GM12873 (cell line): ENCODE data around the gene ST7.

ENCODE experiments used
- CTCF ChIP-seq: IDR thresholded peaks from 2 replicates; pipeline ENCODE4 v1.5.1; 2012; ENCODE audit warnings: low read depth, mild to moderate bottlenecking, moderate library complexity, low read length, control low read depth; ENCODE audit not compliant: insufficient read depth; ENCODE audit errors: missing control alignments

ST7 gene

DNA sequence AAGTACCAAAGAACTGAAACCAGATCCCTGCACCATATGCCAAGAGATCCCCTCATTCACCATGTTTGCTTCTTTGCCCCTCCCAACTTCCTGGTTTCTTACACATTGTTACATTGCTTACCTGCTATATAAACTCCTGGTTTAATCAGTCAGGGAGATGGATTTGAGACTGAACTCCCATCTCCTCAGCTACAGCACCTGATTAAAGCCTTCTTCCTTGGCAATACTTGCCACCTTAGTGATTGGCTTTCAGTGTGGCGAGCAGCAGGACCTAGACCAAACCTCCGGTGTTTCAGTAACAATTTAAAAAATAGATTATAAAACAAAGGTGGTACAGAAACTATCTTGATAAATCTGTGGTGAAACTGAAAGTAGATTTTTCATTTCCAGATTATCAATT is 122.6 kb downstream of the ST7 start:
- no peak for TF ChIP-seq CTCF

DNA sequence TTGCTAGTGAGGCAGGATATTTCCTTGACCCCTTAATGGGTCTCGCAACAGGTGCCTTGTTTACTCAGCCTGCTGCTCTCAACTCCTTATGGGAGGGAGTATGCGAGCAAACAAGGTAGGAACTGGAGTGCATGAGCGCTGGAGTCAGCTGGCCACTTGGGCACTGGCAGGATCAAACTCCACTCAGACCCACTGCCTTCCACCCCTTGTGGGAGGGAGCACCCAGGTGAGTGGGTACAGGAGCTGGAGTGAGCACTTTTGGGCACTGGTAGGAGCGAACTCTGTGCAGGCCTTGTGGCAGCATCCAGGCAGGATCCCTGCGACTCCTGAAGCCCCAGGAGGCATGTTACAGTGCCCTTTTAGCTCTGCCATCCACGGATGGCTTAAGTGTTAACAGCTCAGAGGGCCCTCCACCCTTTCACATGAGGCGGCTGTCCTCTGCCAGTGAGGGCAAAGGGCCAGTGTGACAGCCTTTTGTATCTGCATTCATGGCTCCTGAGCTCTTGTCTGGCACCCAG is 123.2 kb downstream of the ST7 start:
- TF ChIP-seq CTCF = no peak

DNA sequence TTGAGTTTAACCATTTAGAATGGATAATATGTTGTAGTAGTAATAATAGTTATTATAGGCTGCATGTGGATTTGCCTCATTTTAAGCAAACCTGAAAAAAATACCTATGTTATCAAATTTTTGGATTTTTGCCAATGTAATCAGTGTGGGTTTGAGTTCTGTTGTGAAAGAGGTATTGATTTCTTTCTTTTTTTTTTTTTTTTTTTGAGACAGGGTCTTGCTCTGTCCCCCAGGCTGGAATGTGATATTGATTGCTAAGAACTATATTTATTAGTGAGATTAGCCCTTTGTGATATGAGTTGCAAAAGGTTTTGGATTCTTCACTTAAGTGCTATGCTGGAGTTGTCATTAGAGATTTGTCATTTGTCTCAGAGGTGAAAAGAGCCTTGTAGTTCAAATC is 124.4 kb downstream of the ST7 start:
- TF ChIP-seq CTCF = no peak

- no peak for TF ChIP-seq CTCF
These were observed 129.3 kb downstream of the ST7 start for GRCh38 chr7:117082647-117083046.

GRCh38 chr7:117083648-117084047 is 130.3 kb downstream of the ST7 start:
- TF ChIP-seq CTCF = no peak

DNA sequence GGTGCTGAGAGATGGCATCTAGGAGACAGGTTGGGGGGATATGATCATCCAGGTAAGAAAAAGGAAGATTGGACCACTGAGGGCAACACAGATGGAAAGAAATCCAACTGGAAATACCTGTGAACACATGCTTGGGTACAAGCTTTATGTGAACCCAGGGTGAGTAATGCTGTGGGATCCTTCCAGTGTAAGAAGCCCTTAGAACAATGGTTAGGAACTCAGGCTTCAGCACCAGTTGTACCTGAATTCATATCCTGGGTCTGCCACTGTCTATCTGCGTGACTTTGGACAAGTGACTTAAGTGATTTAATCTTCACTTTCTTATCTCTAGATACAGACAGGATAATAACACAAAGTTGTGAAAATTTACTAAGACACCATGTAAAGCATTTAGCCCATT is 131.0 kb downstream of the ST7 start:
- TF ChIP-seq CTCF = no peak

DNA sequence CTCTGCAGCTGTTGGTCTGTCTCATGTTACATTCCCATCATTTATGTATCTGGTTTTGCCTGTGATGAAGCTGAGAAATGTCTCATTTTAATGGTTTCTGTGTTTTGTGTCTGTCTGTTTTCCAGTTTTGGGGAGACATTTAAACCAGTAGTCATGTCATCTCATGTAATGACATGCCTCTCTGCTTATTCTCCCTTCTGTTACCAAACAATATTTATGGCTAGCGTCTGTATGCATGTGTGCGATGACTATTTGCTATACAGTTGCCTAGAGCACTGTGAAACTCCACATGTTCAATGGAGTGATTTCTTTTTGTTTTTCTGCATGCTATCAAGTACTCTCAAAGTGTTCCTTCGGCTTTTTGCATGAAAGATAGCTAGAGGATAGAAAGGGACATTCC is 132.0 kb downstream of the ST7 start:
- no peak for TF ChIP-seq CTCF

DNA sequence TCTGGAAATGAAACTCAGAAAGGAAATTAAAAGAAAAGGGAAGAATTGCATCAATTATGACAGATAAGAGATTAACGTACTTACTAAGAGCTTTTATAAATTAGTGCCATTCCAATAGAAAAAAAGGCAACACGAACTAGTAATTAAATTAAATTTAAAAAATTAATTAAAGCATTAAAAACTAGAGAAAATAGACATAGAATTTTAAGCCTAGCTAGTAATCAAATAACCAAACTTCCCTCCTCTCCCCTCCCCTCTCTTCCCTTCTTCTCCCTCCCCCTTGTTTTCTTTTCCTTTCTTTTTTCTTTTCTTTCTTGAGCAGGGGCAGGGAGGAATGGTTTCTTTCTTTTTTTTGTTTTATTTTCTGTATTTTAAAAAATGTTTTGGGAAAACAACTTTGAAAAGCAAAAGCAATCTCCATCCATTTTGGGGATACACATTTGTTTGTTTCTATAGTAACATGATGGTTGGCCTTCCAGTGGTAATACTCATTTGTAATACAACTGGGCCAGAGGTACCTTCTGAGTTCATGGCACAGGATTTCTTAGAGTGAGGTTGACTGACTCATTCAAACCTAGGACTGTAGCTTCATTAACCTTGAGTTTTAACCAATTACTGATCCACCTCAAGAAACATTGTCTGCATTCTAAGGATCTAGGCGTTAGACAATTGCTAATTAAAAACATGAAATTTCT is 132.6 kb downstream of the ST7 start:
- no peak for TF ChIP-seq CTCF
